GM12878 (cell line): Measurements from ENCODE around the gene TMEM244. TPM values are rescaled to one million over a fixed set of nuclear protein-coding genes. Genes with fewer than 3 reads are reported as not detected.
A peak's percentile ranks its signal among the peaks of the same experiment; 100 is the strongest.

Source experiments
- ATAC-seq: fragments of 200-7000 bp; cut with Tn5 transposase; 3 replicates; pipeline ENCODE4 v1.9.1; 2020; ENCODE audit warnings: mild to moderate bottlenecking, moderate library complexity
- BruUV-seq: library from RNA; stranded (reverse); fragments of 400-500 nt; replicated peaks from 2 replicates; lab custom pipeline; 2021; lab: Mats Ljungman, UMichigan
- CTCF ChIA-PET: fragments of 300-600 bp; sonication (Branson Sonifier 250); formaldehyde crosslinking; extraction: SDS; loops from one replicate; lab custom pipeline; 2021; ENCODE audit warnings: inconsistent platforms; lab: Yijun Ruan, JAX
- POLR2A ChIA-PET: fragments of 350-600 bp; formaldehyde crosslinking; extraction: SDS; loops from one replicate; lab custom pipeline; 2021; ENCODE audit warnings: inconsistent platforms; lab: Charles Lee
- RAD21 ChIA-PET: fragments of 300-600 bp; sonication (Branson Sonifier 250); formaldehyde crosslinking; loops from one replicate; lab custom pipeline; 2023; ENCODE audit warnings: antibody characterized with exemption; ENCODE audit not compliant: unreplicated experiment; lab: Charles Lee
- SMC1A ChIA-PET: fragments of 300-600 bp; sonication (Branson Sonifier 250); formaldehyde crosslinking; loops from one replicate; lab custom pipeline; 2023; ENCODE audit not compliant: unreplicated experiment, uncharacterized antibody; lab: Charles Lee
- DNase-seq: peaks from one replicate; pipeline ENCODE4 v3.0.0-alpha.2; 2011; ENCODE audit warnings: low read depth, low spot score
- FAIRE-seq: peaks from 3 replicates; lab custom pipeline; 2011; peaks lifted over from hg19 to GRCh38; lab: Jason Lieb, UNC
- H2AFZ ChIP-seq: 2 replicates; pipeline ENCODE4 v1.6.0; 2011; ENCODE audit warnings: low read depth, low read length, control low read depth; ENCODE audit not compliant: control insufficient read depth
- H3K27ac ChIP-seq: 2 replicates; pipeline ENCODE4 v1.5.1; 2011; ENCODE audit warnings: control low read depth; ENCODE audit not compliant: control insufficient read depth, insufficient read depth
- H3K27me3 ChIP-seq, 2 experiments: replicated peaks in 1 of 2; 2 replicates each; pipeline versions ENCODE4 v1.6.0 to v1.6.1; 2011; ENCODE audit warnings: low read length in 1 of 2; ENCODE audit not compliant: control insufficient read depth in 2 of 2, insufficient read depth in 2 of 2
- H3K36me3 ChIP-seq, 2 experiments: 2 replicates each; pipeline ENCODE4 v1.5.1; 2011; ENCODE audit warnings: low read length in 1 of 2; ENCODE audit not compliant: control insufficient read depth in 2 of 2, insufficient read depth in 2 of 2
- H3K4me1 ChIP-seq: 2 replicates; pipeline ENCODE4 v1.6.1; 2011; ENCODE audit warnings: mild to moderate bottlenecking, low read length, moderate library complexity, mixed read lengths; ENCODE audit not compliant: control insufficient read depth, insufficient read depth
- H3K4me2 ChIP-seq: 2 replicates; pipeline ENCODE4 v1.6.0; 2011; ENCODE audit warnings: control low read depth; ENCODE audit not compliant: control insufficient read depth, insufficient read depth
- H3K4me3 ChIP-seq: fragments of 200-600 bp; sonication (generic); 2 replicates; pipeline ENCODE4 v1.5.1; 2016
- H3K79me2 ChIP-seq: 2 replicates; pipeline ENCODE4 v1.6.0; 2011; ENCODE audit warnings: low read length; ENCODE audit not compliant: control insufficient read depth, insufficient read depth
- H3K9ac ChIP-seq: 2 replicates; pipeline ENCODE4 v1.8.0; 2011; ENCODE audit warnings: low read length, control low read depth, mixed read lengths; ENCODE audit not compliant: control insufficient read depth, insufficient read depth
- H3K9me3 ChIP-seq: replicated peaks from 3 replicates; pipeline ENCODE4 v1.5.1; 2011; ENCODE audit warnings: mild to moderate bottlenecking, low read length; ENCODE audit not compliant: control insufficient read depth, insufficient read depth
- H4K20me1 ChIP-seq: 2 replicates; pipeline ENCODE4 v1.6.0; 2011; ENCODE audit not compliant: control insufficient read depth, insufficient read depth
- CUX1 ChIP-seq: IDR thresholded peaks from 2 replicates; pipeline ENCODE4 v1.6.1; 2012; ENCODE audit warnings: improper control_type of control experiment, low read depth, low read length; ENCODE audit not compliant: insufficient replicate concordance
- E4F1 ChIP-seq: fragments of 450-650 bp; IDR thresholded peaks from 2 replicates; pipeline ENCODE4 v1.6.1; 2018; ENCODE audit warnings: borderline replicate concordance, mild to moderate bottlenecking; ENCODE audit not compliant: partially characterized antibody
- FOXK2 ChIP-seq: fragments of 450-650 bp; IDR thresholded peaks from 2 replicates; pipeline ENCODE4 v1.6.1; 2017; ENCODE audit warnings: mild to moderate bottlenecking, moderate library complexity
- HCFC1 ChIP-seq: fragments of 150-350 bp; IDR thresholded peaks from 2 replicates; pipeline ENCODE4 v1.6.1; 2014; ENCODE audit warnings: low read length
- HDGF ChIP-seq: fragments of 450-650 bp; IDR thresholded peaks from 2 replicates; pipeline ENCODE4 v1.6.1; 2016; ENCODE audit warnings: antibody characterized with exemption
- NR2C1 ChIP-seq: fragments of 450-650 bp; IDR thresholded peaks from 2 replicates; pipeline ENCODE4 v1.6.1; 2017; ENCODE audit warnings: antibody characterized with exemption, mild to moderate bottlenecking, moderate library complexity
- PAX5 ChIP-seq: IDR thresholded peaks from 2 replicates; pipeline ENCODE4 v1.6.1; 2011; ENCODE audit warnings: low read depth, low read length, borderline replicate concordance
- SPI1 ChIP-seq: IDR thresholded peaks from 2 replicates; pipeline ENCODE4 v1.6.1; 2011; ENCODE audit warnings: low read depth, mild to moderate bottlenecking, low read length, moderate library complexity, borderline replicate concordance; ENCODE audit not compliant: insufficient read depth
- in situ Hi-C: fragments of 300-500 bp; cut with MboI; formaldehyde crosslinking; loops from 9 replicates; pipeline ENCODE4 v1.14.3; 2018; ENCODE audit warnings: mixed read lengths
- intact Hi-C: fragments of 100-400 bp; cut with micrococcal nuclease; formaldehyde crosslinking; loops from one replicate; pipeline ENCODE4 v1.14.2; 2022; ENCODE audit not compliant: unreplicated experiment
- polyA plus RNA-seq, 11 experiments: library from polyadenylated mRNA; depleted of rRNA in 4 of 11; unstranded in 6 of 11; stranded (reverse) in 5 of 11; fragments of >200 nt; fragmentation: Nextera tagmentation in 4 of 11; fragmentation: Illumina TruSeq in 1 of 11; extraction: Ambion mirVana in 4 of 11; extraction: Trizol in 1 of 11; gene quantifications; 1 replicate in 1 of 11; 2 replicates in 10 of 11; pipeline versions ENCODE4 v1.2.1 to v1.2.3, GENCODE V29; 2011 to 2016; ENCODE audit warnings: inconsistent platforms in 2 of 11, missing spikeins in 2 of 11, low read depth in 1 of 11
- total RNA-seq, 4 experiments: library from RNA; depleted of rRNA in 3 of 4; stranded (reverse); fragments of >200 nt in 3 of 4; fragmentation: Illumina TruSeq in 1 of 4; extraction: Trizol in 1 of 4; gene quantifications; 2 replicates each; pipeline versions ENCODE4 v1.2.1 to v1.2.3, GENCODE V29; 2013 to 2021
- TF ChIP-seq, protein P1 (sequence below): fragments of 450-650 bp; IDR thresholded peaks from 2 replicates; pipeline ENCODE4 v1.6.1; 2017; ENCODE audit warnings: mild to moderate bottlenecking, moderate library complexity

TMEM244 gene
- total and polyA plus RNA-seq, 10 of the 15 experiments (the other 5 are each of a cell fraction or from before 2014, with no cell fraction given) = 0.14 TPM; not detected in 9

- intact Hi-C loops = no loop called here
Observed at GRCh38 chr6:129901910-129902309, 40.8 kb upstream of the TMEM244 start.

More at GRCh38 chr6:129901910-129902309, 40.8 kb upstream of the TMEM244 start:
- Histone ChIP-seq H3K27ac (no peak overlapping the region), H3K4me3 (no peak overlapping the region), H3K9ac (no peak overlapping the region), H3K36me3 (no peaks in the 10 kb centered on the region), H2AFZ (no peak overlapping the region), H4K20me1 (no peaks in the 10 kb centered on the region), H3K27me3 (no peaks in the 10 kb centered on the region), H3K79me2 (no peaks in the 10 kb centered on the region)
- POLR2A ChIA-PET = no interaction called here
- in situ Hi-C loops = no loop called here
- RAD21 ChIA-PET = no interaction called here
- no TSS peak for BruUV-seq
- SMC1A ChIA-PET = interaction anchor here (1.2 to 1.5 kb wide), 4 partner anchors 17 to 119 kb away, joined by 3 to 4 read pairs (median 4); no protein-coding TSS in a partner anchor
- peak; percentile 80 for ATAC-seq
- no peak for TF ChIP-seq E4F1
- no peak for TF ChIP-seq SPI1
- TF ChIP-seq HDGF = no peak
- no peak for TF ChIP-seq FOXK2
- no peak for TF ChIP-seq NR2C1
- TF ChIP-seq CUX1 = no peak
- TF ChIP-seq HCFC1 = no peak
- TF ChIP-seq PAX5 = no peak
- TF ChIP-seq, protein P1, sequence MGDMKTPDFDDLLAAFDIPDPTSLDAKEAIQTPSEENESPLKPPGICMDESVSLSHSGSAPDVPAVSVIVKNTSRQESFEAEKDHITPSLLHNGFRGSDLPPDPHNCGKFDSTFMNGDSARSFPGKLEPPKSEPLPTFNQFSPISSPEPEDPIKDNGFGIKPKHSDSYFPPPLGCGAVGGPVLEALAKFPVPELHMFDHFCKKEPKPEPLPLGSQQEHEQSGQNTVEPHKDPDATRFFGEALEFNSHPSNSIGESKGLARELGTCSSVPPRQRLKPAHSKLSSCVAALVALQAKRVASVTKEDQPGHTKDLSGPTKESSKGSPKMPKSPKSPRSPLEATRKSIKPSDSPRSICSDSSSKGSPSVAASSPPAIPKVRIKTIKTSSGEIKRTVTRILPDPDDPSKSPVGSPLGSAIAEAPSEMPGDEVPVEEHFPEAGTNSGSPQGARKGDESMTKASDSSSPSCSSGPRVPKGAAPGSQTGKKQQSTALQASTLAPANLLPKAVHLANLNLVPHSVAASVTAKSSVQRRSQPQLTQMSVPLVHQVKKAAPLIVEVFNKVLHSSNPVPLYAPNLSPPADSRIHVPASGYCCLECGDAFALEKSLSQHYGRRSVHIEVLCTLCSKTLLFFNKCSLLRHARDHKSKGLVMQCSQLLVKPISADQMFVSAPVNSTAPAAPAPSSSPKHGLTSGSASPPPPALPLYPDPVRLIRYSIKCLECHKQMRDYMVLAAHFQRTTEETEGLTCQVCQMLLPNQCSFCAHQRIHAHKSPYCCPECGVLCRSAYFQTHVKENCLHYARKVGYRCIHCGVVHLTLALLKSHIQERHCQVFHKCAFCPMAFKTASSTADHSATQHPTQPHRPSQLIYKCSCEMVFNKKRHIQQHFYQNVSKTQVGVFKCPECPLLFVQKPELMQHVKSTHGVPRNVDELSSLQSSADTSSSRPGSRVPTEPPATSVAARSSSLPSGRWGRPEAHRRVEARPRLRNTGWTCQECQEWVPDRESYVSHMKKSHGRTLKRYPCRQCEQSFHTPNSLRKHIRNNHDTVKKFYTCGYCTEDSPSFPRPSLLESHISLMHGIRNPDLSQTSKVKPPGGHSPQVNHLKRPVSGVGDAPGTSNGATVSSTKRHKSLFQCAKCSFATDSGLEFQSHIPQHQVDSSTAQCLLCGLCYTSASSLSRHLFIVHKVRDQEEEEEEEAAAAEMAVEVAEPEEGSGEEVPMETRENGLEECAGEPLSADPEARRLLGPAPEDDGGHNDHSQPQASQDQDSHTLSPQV = no peak
- TF ChIP-seq, all 136 proteins: peak for 0
- DNase-seq (no peak), FAIRE-seq (no peak)
- no peak overlapping the region for H3K4me2 ChIP-seq
- no peaks in the 10 kb centered on the region for H3K9me3 ChIP-seq
- H3K4me1 ChIP-seq = peaks cover 11% of the 10 kb centered on the region; the same call in 1 of the 2 replicates
- CTCF ChIA-PET = interaction anchor here (0.8 to 2.1 kb wide), 4 partner anchors 9 to 402 kb away, joined by 3 to 5 read pairs (median 4); no protein-coding TSS in a partner anchor
